Measurements from ENCODE around the gene SLC2A6.

Gene SLC2A6

DNA sequence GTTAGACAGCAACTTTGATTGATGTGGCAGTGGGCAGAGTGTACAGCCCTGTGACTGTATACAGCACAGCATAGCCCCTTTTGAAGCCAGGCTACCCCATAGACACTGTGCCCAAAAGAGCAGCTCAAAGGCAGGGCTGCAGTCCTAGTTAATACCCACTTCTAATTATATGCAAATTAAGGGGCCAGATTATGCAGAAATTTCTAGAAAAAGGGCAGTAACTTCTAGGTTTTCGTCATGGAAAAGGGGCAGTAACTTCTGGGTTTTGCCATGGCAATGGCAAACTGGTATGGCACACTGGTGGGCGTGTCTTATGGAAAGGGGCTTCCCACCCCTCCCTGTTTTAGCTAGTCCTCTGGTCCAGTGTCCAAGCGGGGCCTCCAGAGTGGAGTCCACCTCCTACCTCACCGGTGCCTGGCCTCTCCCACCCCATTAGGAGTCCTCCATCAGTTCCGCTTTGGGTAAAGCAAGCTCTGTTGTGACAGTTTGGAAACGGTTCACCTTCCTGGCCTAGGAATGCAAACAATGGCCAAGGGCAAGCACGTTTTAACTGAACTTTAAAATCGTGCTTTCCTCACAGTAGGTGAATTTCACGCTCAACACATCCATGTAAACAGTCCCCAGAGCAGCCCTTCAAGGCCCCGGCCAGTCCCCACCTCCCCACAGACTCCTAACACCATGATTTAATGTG lies 51.1 kb downstream of the SLC2A6 start:
- Histone ChIP-seq H3K4me2 (ENCODE audit: low read depth, low read length) (no peak overlapping the region), H2AFZ (ENCODE audit: low read length) (no peak overlapping the region), H3K9me2 (replicated peaks; ENCODE audit: insufficient read depth, low read length) (no peaks in the 10 kb centered on the region), H3K9me3 (replicated peaks; ENCODE audit: insufficient read depth, low read length) (no peaks in the 10 kb centered on the region), H3K27me3 (replicated peaks; ENCODE audit: insufficient read depth, low read length) (peaks cover 74% of the 10 kb centered on the region), H3K79me2 (ENCODE audit: low read length) (no peaks in the 10 kb centered on the region), H3K4me1 (ENCODE audit: low read length) (no peaks in the 10 kb centered on the region), H4K20me1 (ENCODE audit: insufficient read depth, low read length) (no peaks in the 10 kb centered on the region), H3K9ac (ENCODE audit: low read length) (no peak overlapping the region), H3K36me3 (replicated peaks; ENCODE audit: insufficient read depth, low read length) (no peaks in the 10 kb centered on the region), H3F3A (ENCODE audit: insufficient read depth, low read length) (no peaks in the 10 kb centered on the region), H3K27ac (ENCODE audit: low read length) (no peak overlapping the region), H3K4me3 (ENCODE audit: low read length) (no peak overlapping the region)
- DNase-seq, result no peak
- TF ChIP-seq, protein P1, sequence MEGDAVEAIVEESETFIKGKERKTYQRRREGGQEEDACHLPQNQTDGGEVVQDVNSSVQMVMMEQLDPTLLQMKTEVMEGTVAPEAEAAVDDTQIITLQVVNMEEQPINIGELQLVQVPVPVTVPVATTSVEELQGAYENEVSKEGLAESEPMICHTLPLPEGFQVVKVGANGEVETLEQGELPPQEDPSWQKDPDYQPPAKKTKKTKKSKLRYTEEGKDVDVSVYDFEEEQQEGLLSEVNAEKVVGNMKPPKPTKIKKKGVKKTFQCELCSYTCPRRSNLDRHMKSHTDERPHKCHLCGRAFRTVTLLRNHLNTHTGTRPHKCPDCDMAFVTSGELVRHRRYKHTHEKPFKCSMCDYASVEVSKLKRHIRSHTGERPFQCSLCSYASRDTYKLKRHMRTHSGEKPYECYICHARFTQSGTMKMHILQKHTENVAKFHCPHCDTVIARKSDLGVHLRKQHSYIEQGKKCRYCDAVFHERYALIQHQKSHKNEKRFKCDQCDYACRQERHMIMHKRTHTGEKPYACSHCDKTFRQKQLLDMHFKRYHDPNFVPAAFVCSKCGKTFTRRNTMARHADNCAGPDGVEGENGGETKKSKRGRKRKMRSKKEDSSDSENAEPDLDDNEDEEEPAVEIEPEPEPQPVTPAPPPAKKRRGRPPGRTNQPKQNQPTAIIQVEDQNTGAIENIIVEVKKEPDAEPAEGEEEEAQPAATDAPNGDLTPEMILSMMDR (IDR thresholded peaks at IDR 0.05; ENCODE audit: low read length), result no peak
- TF ChIP-seq EZH2phosphoT487 (IDR thresholded peaks at IDR 0.05; ENCODE audit: low read length) (no peak), EZH2 (optimal IDR thresholded peaks at IDR 0.05; ENCODE audit: low read depth, low read length) (no peak)

DNA sequence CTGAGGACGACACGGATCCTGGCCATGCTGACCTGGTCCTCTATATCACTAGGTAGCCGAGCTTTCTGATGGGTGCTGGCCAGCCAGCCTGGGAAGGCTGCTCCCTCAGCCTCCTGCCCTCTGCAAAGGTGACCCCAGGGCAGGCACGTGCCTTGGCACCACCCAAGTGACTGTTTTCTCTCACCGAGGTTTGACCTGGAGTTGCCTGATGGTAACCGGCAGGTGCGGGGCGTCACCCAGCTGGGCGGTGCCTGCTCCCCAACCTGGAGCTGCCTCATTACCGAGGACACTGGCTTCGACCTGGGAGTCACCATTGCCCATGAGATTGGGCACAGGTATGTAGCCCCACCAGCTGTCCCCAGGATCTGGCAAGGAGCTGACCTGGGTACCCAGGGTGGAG lies 52.9 kb downstream of the SLC2A6 start:
- Histone ChIP-seq H3K4me2 (ENCODE audit: low read depth, low read length) (no peak overlapping the region), H3K79me2 (ENCODE audit: low read length) (no peaks in the 10 kb centered on the region), H3K9me2 (replicated peaks; ENCODE audit: insufficient read depth, low read length) (no peaks in the 10 kb centered on the region), H2AFZ (ENCODE audit: low read length) (no peak overlapping the region), H3K9ac (ENCODE audit: low read length) (no peak overlapping the region), H3K36me3 (replicated peaks; ENCODE audit: insufficient read depth, low read length) (no peaks in the 10 kb centered on the region), H4K20me1 (ENCODE audit: insufficient read depth, low read length) (no peaks in the 10 kb centered on the region), H3K27ac (ENCODE audit: low read length) (no peak overlapping the region), H3K27me3 (replicated peaks; ENCODE audit: insufficient read depth, low read length) (peaks cover 66% of the 10 kb centered on the region), H3K4me3 (ENCODE audit: low read length) (no peak overlapping the region), H3K4me1 (ENCODE audit: low read length) (no peaks in the 10 kb centered on the region), H3F3A (ENCODE audit: insufficient read depth, low read length) (no peaks in the 10 kb centered on the region), H3K9me3 (replicated peaks; ENCODE audit: insufficient read depth, low read length) (no peaks in the 10 kb centered on the region)
- TF ChIP-seq EZH2phosphoT487 (IDR thresholded peaks at IDR 0.05; ENCODE audit: low read length) (no peak), EZH2 (optimal IDR thresholded peaks at IDR 0.05; ENCODE audit: low read depth, low read length) (no peak)
- TF ChIP-seq, protein P1 (IDR thresholded peaks at IDR 0.05; ENCODE audit: low read length), result no peak
- DNase-seq, result no peak

DNA sequence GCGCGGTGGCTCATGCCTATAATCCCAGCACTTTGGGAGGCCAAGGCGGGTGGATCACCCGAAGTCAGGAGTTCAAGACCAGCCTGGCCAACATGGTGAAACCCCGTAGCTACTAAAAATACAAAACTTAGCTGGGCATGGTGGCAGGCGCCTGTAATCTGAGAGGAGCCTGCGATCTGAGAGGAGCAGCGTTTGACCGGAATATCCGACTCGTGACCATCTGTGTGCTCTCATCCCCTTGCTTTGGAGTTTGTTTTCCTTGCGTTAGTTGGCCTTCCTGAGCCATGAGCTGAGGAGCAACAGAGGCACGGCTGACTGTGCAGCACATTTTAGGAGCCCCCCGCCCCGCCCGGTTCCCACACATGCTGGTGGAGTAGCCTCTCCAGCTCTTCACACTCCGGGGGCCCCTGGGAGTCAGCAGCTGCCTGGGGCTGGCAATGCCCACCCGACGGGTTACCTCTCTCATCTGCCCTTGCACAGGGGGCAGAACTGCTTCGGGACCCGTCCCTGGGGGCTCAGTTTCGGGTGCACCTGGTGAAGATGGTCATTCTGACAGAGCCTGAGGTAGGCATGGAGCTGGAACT lies 53.8 kb downstream of the SLC2A6 start:
- Histone ChIP-seq H3K79me2 (ENCODE audit: low read length) (no peaks in the 10 kb centered on the region), H4K20me1 (ENCODE audit: insufficient read depth, low read length) (no peaks in the 10 kb centered on the region), H3K27ac (ENCODE audit: low read length) (no peak overlapping the region), H3K9me2 (replicated peaks; ENCODE audit: insufficient read depth, low read length) (no peaks in the 10 kb centered on the region), H3K27me3 (replicated peaks; ENCODE audit: insufficient read depth, low read length) (peaks cover 63% of the 10 kb centered on the region), H2AFZ (ENCODE audit: low read length) (no peak overlapping the region), H3K4me1 (ENCODE audit: low read length) (0 out of 2 replicates have a peak, but pooled peaks cover 4% of the 10 kb centered on the region), H3F3A (ENCODE audit: insufficient read depth, low read length) (0 out of 2 replicates have a peak, but pooled peaks cover 3% of the 10 kb centered on the region), H3K4me3 (ENCODE audit: low read length) (no peak overlapping the region), H3K9me3 (replicated peaks; ENCODE audit: insufficient read depth, low read length) (no peaks in the 10 kb centered on the region), H3K4me2 (ENCODE audit: low read depth, low read length) (no peak overlapping the region), H3K36me3 (replicated peaks; ENCODE audit: insufficient read depth, low read length) (no peaks in the 10 kb centered on the region), H3K9ac (ENCODE audit: low read length) (no peak overlapping the region)
- DNase-seq, result no peak
- no peak for TF ChIP-seq EZH2 (optimal IDR thresholded peaks at IDR 0.05; ENCODE audit: low read depth, low read length)
- TF ChIP-seq, protein P1 (IDR thresholded peaks at IDR 0.05; ENCODE audit: low read length), result no peak
- no peak for TF ChIP-seq EZH2phosphoT487 (IDR thresholded peaks at IDR 0.05; ENCODE audit: low read length)

Measured in MM.1S (cell line).